Neural progenitor cell (in vitro differentiated cells): Measurements from ENCODE around the gene KLHL28. TPM values are rescaled to one million over a fixed set of nuclear protein-coding genes. Genes with fewer than 3 reads are reported as not detected.

Experiments
- DNase-seq: peaks from one replicate; pipeline ENCODE4 v3.0.0-alpha.2; 2016; ENCODE audit warnings: low spot score
- H2AFZ ChIP-seq: fragments of 200-600 bp; sonication (generic); replicated peaks from 2 replicates; pipeline ENCODE4 v1.6.1; 2016; ENCODE audit warnings: antibody characterized with exemption
- H3F3A ChIP-seq: fragments of 200-600 bp; sonication (generic); 2 replicates; pipeline ENCODE4 v1.6.1; 2016; ENCODE audit warnings: antibody characterized with exemption, low read depth
- H3K27ac ChIP-seq: fragments of 200-600 bp; sonication (generic); 2 replicates; pipeline ENCODE4 v1.5.1; 2016; ENCODE audit warnings: mild to moderate bottlenecking
- H3K27me3 ChIP-seq: fragments of 200-600 bp; sonication (generic); 2 replicates; pipeline ENCODE4 v1.6.1; 2016; ENCODE audit warnings: mild to moderate bottlenecking, moderate library complexity
- H3K36me3 ChIP-seq: fragments of 200-600 bp; sonication (generic); 2 replicates; pipeline ENCODE4 v1.5.1; 2016
- H3K4me1 ChIP-seq: fragments of 200-600 bp; sonication (generic); 2 replicates; pipeline ENCODE4 v1.6.1; 2016; ENCODE audit warnings: mixed run types
- H3K4me2 ChIP-seq: fragments of 200-600 bp; sonication (generic); 2 replicates; pipeline ENCODE4 v1.6.1; 2016
- H3K4me3 ChIP-seq: fragments of 200-600 bp; sonication (generic); 2 replicates; pipeline ENCODE4 v1.5.1; 2016
- H3K79me2 ChIP-seq: fragments of 200-600 bp; sonication (generic); 2 replicates; pipeline ENCODE4 v1.6.1; 2016; ENCODE audit warnings: low read depth
- H3K9ac ChIP-seq: fragments of 200-600 bp; sonication (generic); 2 replicates; pipeline ENCODE4 v1.6.1; 2016
- H3K9me3 ChIP-seq: fragments of 200-600 bp; sonication (generic); 2 replicates; pipeline ENCODE4 v1.5.1; 2016; ENCODE audit warnings: low read depth
- H4K20me1 ChIP-seq: fragments of 200-600 bp; sonication (generic); 2 replicates; pipeline ENCODE4 v1.6.1; 2016; ENCODE audit warnings: low read depth
- H3K27ac Mint-ChIP-seq: 3 replicates; pipeline ENCODE4 v1.8.0; 2021; ENCODE audit warnings: mixed read lengths
- H3K27me3 Mint-ChIP-seq: 2 replicates; pipeline ENCODE4 v1.8.0; 2022; ENCODE audit warnings: low read depth, mild to moderate bottlenecking, inconsistent platforms, moderate library complexity, mixed read lengths; ENCODE audit not compliant: insufficient read depth
- H3K36me3 Mint-ChIP-seq: 3 replicates; pipeline ENCODE4 v1.8.0; 2021; ENCODE audit warnings: mixed read lengths
- H3K4me1 Mint-ChIP-seq: 3 replicates; pipeline ENCODE4 v1.8.0; 2021; ENCODE audit warnings: mixed read lengths
- H3K4me3 Mint-ChIP-seq: 3 replicates; pipeline ENCODE4 v1.8.0; 2021; ENCODE audit warnings: mild to moderate bottlenecking, moderate library complexity, mixed read lengths
- H3K9me3 Mint-ChIP-seq: 3 replicates; pipeline ENCODE4 v1.8.0; 2020; ENCODE audit warnings: mixed read lengths
- CTCF ChIP-seq: fragments of 200-600 bp; sonication (generic); IDR thresholded peaks from 2 replicates; pipeline ENCODE4 v1.5.1; 2017; ENCODE audit warnings: antibody characterized with exemption, mild to moderate bottlenecking
- EZH2 ChIP-seq: fragments of 200-600 bp; sonication (generic); IDR thresholded peaks from 2 replicates; pipeline ENCODE4 v1.6.1; 2017; ENCODE audit warnings: antibody characterized with exemption, mild to moderate bottlenecking, moderate library complexity
- EZH2phosphoT487 ChIP-seq: fragments of 200-600 bp; sonication (generic); IDR thresholded peaks from 2 replicates; pipeline ENCODE4 v1.6.1; 2017; ENCODE audit warnings: antibody characterized with exemption
- total RNA-seq: library from RNA; depleted of rRNA; stranded (reverse); fragments of >200 nt; gene quantifications from 2 replicates; pipeline ENCODE4 v1.2.3, GENCODE V29; 2015; ENCODE audit warnings: low replicate concordance

KLHL28 gene
- total RNA-seq, 1 donor from 2014 or later: 21.8 TPM

- Histone ChIP-seq H3K27me3 (no peaks in the 10 kb centered on the region), H3K9ac (no peak overlapping the region), H3K79me2 (peaks cover 59% of the 10 kb centered on the region), H4K20me1 (peaks cover 6% of the 10 kb centered on the region), H3K4me3 (no peak overlapping the region), H3K27ac (no peak overlapping the region), H3K9me3 (no peaks in the 10 kb centered on the region), H2AFZ (no peak overlapping the region), H3K36me3 (no peaks in the 10 kb centered on the region), H3K4me1 (no peaks in the 10 kb centered on the region), H3F3A (no peaks in the 10 kb centered on the region), H3K4me2 (no peak overlapping the region)
- H3K4me1 Mint-ChIP-seq: no peaks in the 10 kb centered on the region
- H3K27me3 Mint-ChIP-seq: peaks cover 3% of the 10 kb centered on the region
- DNase-seq: no peak
- no peaks in the 10 kb centered on the region for H3K9me3 Mint-ChIP-seq
- TF ChIP-seq EZH2phosphoT487 (no peak), EZH2 (no peak), CTCF (no peak)
- no peak overlapping the region for H3K4me3 Mint-ChIP-seq
- no peaks in the 10 kb centered on the region for H3K36me3 Mint-ChIP-seq
- H3K27ac Mint-ChIP-seq: no peak overlapping the region
Measured at GRCh38 chr14:44979740-44980356, 18.1 kb upstream of the KLHL28 start.

GRCh38 chr14:44979273-44979672 is 17.5 kb upstream of the KLHL28 start:
- Histone ChIP-seq H3K9me3 (no peaks in the 10 kb centered on the region), H3K4me3 (no peak overlapping the region), H3K27ac (no peak overlapping the region), H3F3A (no peaks in the 10 kb centered on the region), H2AFZ (no peak overlapping the region), H3K4me1 (no peaks in the 10 kb centered on the region), H4K20me1 (peaks cover 6% of the 10 kb centered on the region), H3K27me3 (no peaks in the 10 kb centered on the region), H3K9ac (no peak overlapping the region), H3K79me2 (peaks cover 64% of the 10 kb centered on the region), H3K4me2 (no peak overlapping the region), H3K36me3 (no peaks in the 10 kb centered on the region)
- H3K36me3 Mint-ChIP-seq: no peaks in the 10 kb centered on the region
- no peak overlapping the region for H3K27ac Mint-ChIP-seq
- no peak for DNase-seq
- H3K4me3 Mint-ChIP-seq: no peak overlapping the region
- TF ChIP-seq CTCF (no peak), EZH2phosphoT487 (no peak), EZH2 (no peak)
- H3K9me3 Mint-ChIP-seq: peaks cover 1% of the 10 kb centered on the region
- peaks cover 3% of the 10 kb centered on the region for H3K27me3 Mint-ChIP-seq
- H3K4me1 Mint-ChIP-seq: no peaks in the 10 kb centered on the region

DNA sequence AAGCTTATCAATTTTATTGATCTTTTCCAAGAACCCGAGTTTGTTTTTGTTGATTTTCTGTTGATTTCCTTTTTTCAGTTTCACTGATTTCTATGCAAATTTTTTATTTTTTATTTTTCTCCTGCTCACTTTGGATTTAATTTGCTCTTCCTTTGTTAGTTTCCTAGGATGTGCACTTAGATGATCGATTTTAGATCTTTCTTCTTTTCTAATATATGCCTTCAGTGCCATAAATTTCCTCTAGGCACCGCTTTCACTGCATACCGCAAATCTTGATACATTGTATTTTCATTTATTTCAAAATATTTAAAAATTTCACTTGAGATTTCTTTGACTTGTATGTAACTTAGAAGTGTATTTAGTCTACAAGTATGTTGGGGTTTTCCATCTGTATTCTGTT is 9.7 kb upstream of the KLHL28 start:
- Histone ChIP-seq H3K4me2 (no peak overlapping the region), H3F3A (no peaks in the 10 kb centered on the region), H3K4me1 (peaks cover 13% of the 10 kb centered on the region), H3K4me3 (no peak overlapping the region), H3K9ac (no peak overlapping the region), H3K9me3 (no peaks in the 10 kb centered on the region), H2AFZ (no peak overlapping the region), H3K36me3 (peaks cover 3% of the 10 kb centered on the region), H3K27ac (no peak overlapping the region), H3K27me3 (no peaks in the 10 kb centered on the region), H3K79me2 (peaks cover 99% of the 10 kb centered on the region), H4K20me1 (no peaks in the 10 kb centered on the region)
- Mint-ChIP-seq H3K27me3 (no peaks in the 10 kb centered on the region), H3K36me3 (peaks cover 57% of the 10 kb centered on the region), H3K4me3 (no peak overlapping the region), H3K9me3 (peaks cover 60% of the 10 kb centered on the region), H3K4me1 (peaks cover 3% of the 10 kb centered on the region), H3K27ac (no peak overlapping the region)
- TF ChIP-seq EZH2phosphoT487 (no peak), CTCF (no peak), EZH2 (no peak)
- DNase-seq: no peak
